A673 (cell line): ENCODE measurements around the gene GCN1.

Experiments
- EZH2 ChIP-seq: fragments of 200-600 bp; sonication (generic); IDR thresholded peaks from 2 replicates; pipeline ENCODE4 v1.6.1; 2017; ENCODE audit warnings: borderline replicate concordance, low read depth, mild to moderate bottlenecking, mixed read lengths, antibody characterized with exemption, low read length; ENCODE audit not compliant: poor library complexity, severe bottlenecking
- TF ChIP-seq, protein P1 (sequence below): fragments of 300-800, 200-600 bp; sonication (generic); conservative IDR thresholded peaks from 2 replicates; pipeline ENCODE4 v1.5.1; 2017; ENCODE audit warnings: low read depth, mild to moderate bottlenecking, antibody characterized with exemption, low read length, moderate library complexity, mixed read lengths

DNA sequence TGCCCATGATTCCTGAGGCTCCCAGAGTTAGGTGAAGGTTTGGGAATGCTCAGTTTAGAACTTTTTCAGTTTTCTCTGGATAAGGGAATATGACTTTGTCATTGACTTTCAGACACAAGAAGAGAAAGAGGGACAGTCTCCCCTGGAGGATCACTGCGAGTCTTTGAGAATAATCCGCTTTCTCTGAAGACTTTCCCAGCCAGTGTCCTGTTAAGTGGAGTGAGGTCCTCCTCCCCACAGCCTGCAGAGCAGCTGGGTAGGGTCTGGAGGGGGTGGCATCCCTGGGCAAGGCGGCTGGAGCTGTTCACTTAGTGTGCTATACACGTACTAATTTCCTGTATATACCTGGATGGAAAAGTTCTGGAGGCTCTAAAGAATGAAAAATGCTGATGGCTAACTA, 69.5 kb downstream of the GCN1 start:
- TF ChIP-seq, protein P1, sequence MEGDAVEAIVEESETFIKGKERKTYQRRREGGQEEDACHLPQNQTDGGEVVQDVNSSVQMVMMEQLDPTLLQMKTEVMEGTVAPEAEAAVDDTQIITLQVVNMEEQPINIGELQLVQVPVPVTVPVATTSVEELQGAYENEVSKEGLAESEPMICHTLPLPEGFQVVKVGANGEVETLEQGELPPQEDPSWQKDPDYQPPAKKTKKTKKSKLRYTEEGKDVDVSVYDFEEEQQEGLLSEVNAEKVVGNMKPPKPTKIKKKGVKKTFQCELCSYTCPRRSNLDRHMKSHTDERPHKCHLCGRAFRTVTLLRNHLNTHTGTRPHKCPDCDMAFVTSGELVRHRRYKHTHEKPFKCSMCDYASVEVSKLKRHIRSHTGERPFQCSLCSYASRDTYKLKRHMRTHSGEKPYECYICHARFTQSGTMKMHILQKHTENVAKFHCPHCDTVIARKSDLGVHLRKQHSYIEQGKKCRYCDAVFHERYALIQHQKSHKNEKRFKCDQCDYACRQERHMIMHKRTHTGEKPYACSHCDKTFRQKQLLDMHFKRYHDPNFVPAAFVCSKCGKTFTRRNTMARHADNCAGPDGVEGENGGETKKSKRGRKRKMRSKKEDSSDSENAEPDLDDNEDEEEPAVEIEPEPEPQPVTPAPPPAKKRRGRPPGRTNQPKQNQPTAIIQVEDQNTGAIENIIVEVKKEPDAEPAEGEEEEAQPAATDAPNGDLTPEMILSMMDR: no peak
- no peak for TF ChIP-seq EZH2
